Endothelial cell of umbilical vein (primary cell): ENCODE measurements around the gene EIF2B2. TPM values are rescaled to one million over a fixed set of nuclear protein-coding genes. Genes with fewer than 3 reads are reported as not detected.

Experiments used
- BruUV-seq: library from RNA; stranded (reverse); fragments of 400-500 nt; replicated peaks from 2 replicates; lab custom pipeline; 2021; lab: Mats Ljungman, UMichigan
- CTCF ChIA-PET: fragments of 300-600, 350-600 bp; sonication (Branson Sonifier 250); formaldehyde crosslinking; loops from one replicate; lab custom pipeline; 2021; ENCODE audit warnings: antibody characterized with exemption, inconsistent platforms; lab: Charles Lee
- POLR2A ChIA-PET: fragments of 300-600, 350-600 bp; sonication (Branson Sonifier 250); formaldehyde crosslinking; loops from one replicate; lab custom pipeline; 2021; ENCODE audit warnings: antibody characterized with exemption, inconsistent platforms; lab: Charles Lee
- DNase-seq: peaks from one replicate; pipeline ENCODE4 v3.0.0-alpha.2; 2011; ENCODE audit warnings: low read depth, low spot score
- FAIRE-seq: peaks from 2 replicates; lab custom pipeline; 2011; peaks lifted over from hg19 to GRCh38; lab: Jason Lieb, UNC
- H2AFZ ChIP-seq: 2 replicates; pipeline ENCODE4 v1.6.0; 2012; ENCODE audit warnings: low read depth, low read length, control low read depth, inconsistent platforms
- H3K27ac ChIP-seq: 2 replicates; pipeline ENCODE4 v1.5.1; 2011; ENCODE audit warnings: low read depth, mild to moderate bottlenecking, control low read depth, low read length, moderate library complexity; ENCODE audit not compliant: insufficient read depth
- H3K27me3 ChIP-seq, 2 experiments: 2 replicates each; pipeline versions ENCODE4 v1.6.0 to v1.6.1; 2011; ENCODE audit warnings: low read length in 2 of 2, mixed read lengths in 1 of 2; ENCODE audit not compliant: control insufficient read depth in 2 of 2, insufficient read depth in 2 of 2
- H3K36me3 ChIP-seq, 2 experiments: 2 replicates in 1 of 2; 3 replicates in 1 of 2; pipeline ENCODE4 v1.5.1; 2011; ENCODE audit warnings: low read length in 2 of 2, mild to moderate bottlenecking in 1 of 2, moderate library complexity in 1 of 2; ENCODE audit not compliant: control insufficient read depth in 2 of 2, insufficient read depth in 2 of 2; ENCODE audit errors: extremely low read depth in 1 of 2
- H3K4me1 ChIP-seq: 3 replicates; pipeline ENCODE4 v1.5.1; 2011; ENCODE audit warnings: mild to moderate bottlenecking, low read length; ENCODE audit not compliant: control insufficient read depth, insufficient read depth; ENCODE audit errors: extremely low read depth
- H3K4me2 ChIP-seq: 2 replicates; pipeline ENCODE4 v1.6.1; 2011; ENCODE audit warnings: low read length, control low read depth, mixed read lengths; ENCODE audit not compliant: insufficient read depth
- H3K4me3 ChIP-seq, 3 experiments: fragments of 200-600 bp in 1 of 3; sonication (generic), shearing (Covaris generic) in 1 of 3; replicated peaks in 1 of 3; 2 replicates each; pipeline ENCODE4 v1.5.1; 2011 to 2016; ENCODE audit warnings: control low read depth in 3 of 3, low read length in 3 of 3, mild to moderate bottlenecking in 2 of 3, inconsistent platforms in 1 of 3, low read depth in 1 of 3, moderate library complexity in 1 of 3; ENCODE audit not compliant: insufficient read depth in 1 of 3
- H3K79me2 ChIP-seq: 2 replicates; pipeline ENCODE4 v1.6.0; 2012; ENCODE audit warnings: low read length, inconsistent platforms; ENCODE audit not compliant: control insufficient read depth, insufficient read depth
- H3K9ac ChIP-seq: replicated peaks from 2 replicates; pipeline ENCODE3; 2011; ENCODE audit warnings: low read length, control low read depth; ENCODE audit not compliant: insufficient read depth; ENCODE audit errors: extremely low read depth
- H3K9me1 ChIP-seq: replicated peaks from 3 replicates; pipeline ENCODE4 v1.6.0; 2011; ENCODE audit warnings: mild to moderate bottlenecking, low read length; ENCODE audit not compliant: control insufficient read depth, insufficient read depth; ENCODE audit errors: extremely low read depth
- H3K9me3 ChIP-seq: replicated peaks from 2 replicates; pipeline ENCODE4 v1.5.1; 2012; ENCODE audit warnings: low read length, inconsistent platforms; ENCODE audit not compliant: control insufficient read depth, insufficient read depth
- H4K20me1 ChIP-seq: replicated peaks from 2 replicates; pipeline ENCODE3; 2011; ENCODE audit warnings: mild to moderate bottlenecking, low read length; ENCODE audit not compliant: control insufficient read depth, insufficient read depth; ENCODE audit errors: extremely low read depth
- CTCF ChIP-seq, 2 donors: IDR thresholded peaks; 1 replicate in 1 of 2; 2 replicates in 1 of 2; pipeline ENCODE4 v1.5.1; 2011; ENCODE audit warnings: low read length in 2 of 2, mild to moderate bottlenecking in 2 of 2, moderate library complexity in 2 of 2, control low read depth in 1 of 2, inconsistent platforms in 1 of 2, low read depth in 1 of 2; ENCODE audit not compliant: insufficient read depth in 1 of 2; ENCODE audit errors: extremely low read depth in 1 of 2
- EZH2 ChIP-seq: IDR thresholded peaks from 2 replicates; pipeline ENCODE4 v1.6.1; 2012; ENCODE audit warnings: borderline replicate concordance, low read depth, mild to moderate bottlenecking, moderate library complexity, low read length, inconsistent platforms; ENCODE audit not compliant: severe bottlenecking
- FOS ChIP-seq: IDR thresholded peaks from 2 replicates; pipeline ENCODE4 v1.6.1; 2011; ENCODE audit warnings: mild to moderate bottlenecking, low read length, moderate library complexity, borderline replicate concordance; ENCODE audit not compliant: insufficient read depth
- GATA2 ChIP-seq: IDR thresholded peaks from 2 replicates; pipeline ENCODE4 v1.7.0; 2011; ENCODE audit warnings: low read depth, mild to moderate bottlenecking, moderate library complexity, mixed read lengths, low read length; ENCODE audit not compliant: insufficient read length, insufficient read depth
- JUN ChIP-seq: IDR thresholded peaks from 2 replicates; pipeline ENCODE4 v1.6.1; 2011; ENCODE audit warnings: borderline replicate concordance, low read depth; ENCODE audit not compliant: insufficient read length, insufficient read depth
- MAX ChIP-seq: IDR thresholded peaks from 2 replicates; pipeline ENCODE4 v1.6.1; 2011; ENCODE audit not compliant: insufficient read depth, insufficient read length
- MYC ChIP-seq: IDR thresholded peaks from one replicate; pipeline ENCODE4 v1.6.1; 2011; ENCODE audit warnings: mild to moderate bottlenecking, low read depth, low read length
- POLR2A ChIP-seq: IDR thresholded peaks from 2 replicates; pipeline ENCODE4 v1.6.1; 2012; ENCODE audit warnings: low read depth, mild to moderate bottlenecking, control low read depth, low read length
- POLR2AphosphoS5 ChIP-seq: IDR thresholded peaks from 2 replicates; pipeline ENCODE4 v1.6.1; 2012; ENCODE audit warnings: low read depth, mild to moderate bottlenecking, control low read depth, low read length, moderate library complexity; ENCODE audit not compliant: insufficient read depth
- dilution Hi-C: fragments of 300-500 bp; cut with MboI; formaldehyde crosslinking; loops from one replicate; pipeline ENCODE4 v1.15.0; 2019; ENCODE audit warnings: low sequenced_read_pairs; ENCODE audit not compliant: extremely low pct_ligation_motif_present
- intact Hi-C: fragments of 100-400 bp; cut with micrococcal nuclease; formaldehyde crosslinking; loops from one replicate; pipeline ENCODE4 v1.10.0; 2022
- polyA plus RNA-seq, 4 experiments: library from polyadenylated mRNA; depleted of rRNA in 3 of 4; stranded (reverse) in 3 of 4; unstranded in 1 of 4; fragments of >200 nt; gene quantifications; 2 replicates each; pipeline versions ENCODE4 v1.2.1 to v1.2.3, GENCODE V29; 2011 to 2012; ENCODE audit warnings: missing spikeins in 1 of 4
- total RNA-seq: library from RNA; stranded (reverse); gene quantifications from 2 replicates; pipeline ENCODE4 v1.2.3, GENCODE V29; 2021

The EIF2B2 gene
- total and polyA plus RNA-seq, 2 donors (not counting 3 experiments of a cell fraction or from before 2014, with no cell fraction given), result 97.0 to 143 TPM

- CTCF ChIA-PET, result no interaction called here
- dilution Hi-C loops, result no loop called here
Observed at GRCh38 chr14:75054421-75054820, 51.7 kb downstream of the EIF2B2 start.

GRCh38 chr14:75059642-75060041, 56.9 kb downstream of the EIF2B2 start:
- Histone ChIP-seq H3K79me2 (peaks cover 38% of the 10 kb centered on the region), H3K36me3 (no peaks in the 10 kb centered on the region), H3K9me3 (no peaks in the 10 kb centered on the region), H4K20me1 (no peaks in the 10 kb centered on the region), H3K9ac (peak overlapping the region; percentile 1), H3K9me1 (no peaks in the 10 kb centered on the region), H3K27me3 (no peaks in the 10 kb centered on the region), H3K4me3 (no peak overlapping the region), H2AFZ (no peak overlapping the region), H3K27ac (peak overlapping the region; percentile 67), H3K4me1 (peaks cover 27% of the 10 kb centered on the region), H3K4me2 (peak overlapping the region; percentile 49)
- TF ChIP-seq FOS (peak; percentile 15), POLR2A (no peak), MAX (no peak), MYC (no peak), JUN (peak; percentile 43), GATA2 (no peak), EZH2 (no peak), CTCF (IDR thresholded peaks at IDR 0.05; ENCODE audit: extremely low read depth in 1 of 2, insufficient read depth in 1 of 2, low read depth in 1 of 2, low read length in 2 of 2) (no peak), POLR2AphosphoS5 (no peak)
- dilution Hi-C loops (no loop called here), intact Hi-C loops (loop anchor here (1.0 kb wide), 3 partner anchors 8 to 71 kb away; partner anchors contain the start of genes MLH3 and ZC2HC1C)
- CTCF ChIA-PET, result no interaction called here
- DNase-seq (peak; percentile 80), FAIRE-seq (peak; percentile 74)
- POLR2A ChIA-PET, result no interaction called here
- BruUV-seq, result no TSS peak

More at GRCh38 chr14:75054421-75054820, 51.7 kb downstream of the EIF2B2 start:
- no peaks in the 10 kb centered on the region for H3K9me3 ChIP-seq
- no peaks in the 10 kb centered on the region for H4K20me1 ChIP-seq
- H3K79me2 ChIP-seq, result peaks cover 17% of the 10 kb centered on the region
- no peak for FAIRE-seq
- no peak for DNase-seq
- H3K27me3 ChIP-seq, result no peaks in the 10 kb centered on the region
- no peak overlapping the region for H3K4me3 ChIP-seq
- H3K4me1 ChIP-seq, result peaks cover 4% of the 10 kb centered on the region
- no peak overlapping the region for H2AFZ ChIP-seq
- no peak overlapping the region for H3K4me2 ChIP-seq
- no peak overlapping the region for H3K9ac ChIP-seq
- BruUV-seq, result no TSS peak
- POLR2A ChIA-PET, result no interaction called here
- TF ChIP-seq POLR2AphosphoS5, result no peak
- no peak for TF ChIP-seq JUN
- no peaks in the 10 kb centered on the region for H3K36me3 ChIP-seq
- no peak overlapping the region for H3K27ac ChIP-seq
- no peaks in the 10 kb centered on the region for H3K9me1 ChIP-seq
- intact Hi-C loops, result no loop called here
